Fibroblast of pulmonary artery (primary cell): ENCODE results near the gene OTOR.

Experiments used
- DNase-seq: peaks from one replicate; pipeline ENCODE4 v3.0.0-alpha.2; 2010; ENCODE audit warnings: low read depth
- H3K4me3 ChIP-seq: replicated peaks from 2 replicates; pipeline ENCODE4 v1.5.1; 2011; ENCODE audit warnings: low read depth, mild to moderate bottlenecking, control low read depth, low read length, moderate library complexity
- TF ChIP-seq, protein P1 (sequence below): IDR thresholded peaks from 2 replicates; pipeline ENCODE4 v1.5.1; 2011; ENCODE audit warnings: mild to moderate bottlenecking, control low read depth, low read length, inconsistent platforms; ENCODE audit errors: missing control alignments

The OTOR gene

DNA sequence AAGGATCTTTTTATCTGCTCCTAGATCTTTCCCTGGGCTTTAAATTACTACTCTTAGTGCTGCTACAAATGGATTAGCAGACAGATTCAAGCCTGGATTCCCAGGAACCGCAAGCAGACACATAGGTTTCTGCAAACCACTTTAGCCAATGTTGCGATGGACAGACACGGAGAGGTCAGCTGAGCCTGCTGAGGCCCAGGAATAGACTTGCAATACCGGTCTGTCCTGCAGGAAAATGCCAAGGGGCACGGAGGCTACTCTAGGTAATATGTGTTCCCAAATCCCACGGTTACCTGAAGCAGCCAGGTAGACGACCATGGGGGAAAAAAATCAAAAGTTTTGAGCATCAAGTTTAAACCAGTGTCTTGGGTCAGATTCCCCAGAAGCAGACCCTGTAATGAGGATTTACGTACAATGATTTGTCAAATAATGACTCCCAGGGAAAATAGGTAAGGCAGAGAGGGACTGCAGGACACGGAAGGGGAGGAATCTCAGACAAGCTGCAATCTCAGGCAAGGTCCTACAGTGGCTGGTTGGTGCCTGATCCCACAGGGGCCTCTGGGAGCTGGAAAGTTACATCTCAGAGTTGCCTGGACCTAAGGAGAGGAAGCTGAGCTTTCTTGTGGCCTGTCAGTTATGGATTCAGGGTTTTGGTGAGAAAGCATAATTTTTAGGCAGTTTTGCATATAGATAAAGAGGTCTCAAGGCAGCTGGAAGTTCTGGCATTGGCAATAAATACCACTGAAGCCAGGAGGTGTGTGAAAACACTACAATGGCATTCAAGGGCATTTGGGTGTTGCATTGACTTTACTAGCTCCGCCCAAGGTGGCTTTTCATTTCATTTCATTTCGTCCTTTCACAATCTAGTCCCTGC lies 12.5 kb downstream of the OTOR start:
- no peak overlapping the region for H3K4me3 ChIP-seq
- TF ChIP-seq, protein P1, sequence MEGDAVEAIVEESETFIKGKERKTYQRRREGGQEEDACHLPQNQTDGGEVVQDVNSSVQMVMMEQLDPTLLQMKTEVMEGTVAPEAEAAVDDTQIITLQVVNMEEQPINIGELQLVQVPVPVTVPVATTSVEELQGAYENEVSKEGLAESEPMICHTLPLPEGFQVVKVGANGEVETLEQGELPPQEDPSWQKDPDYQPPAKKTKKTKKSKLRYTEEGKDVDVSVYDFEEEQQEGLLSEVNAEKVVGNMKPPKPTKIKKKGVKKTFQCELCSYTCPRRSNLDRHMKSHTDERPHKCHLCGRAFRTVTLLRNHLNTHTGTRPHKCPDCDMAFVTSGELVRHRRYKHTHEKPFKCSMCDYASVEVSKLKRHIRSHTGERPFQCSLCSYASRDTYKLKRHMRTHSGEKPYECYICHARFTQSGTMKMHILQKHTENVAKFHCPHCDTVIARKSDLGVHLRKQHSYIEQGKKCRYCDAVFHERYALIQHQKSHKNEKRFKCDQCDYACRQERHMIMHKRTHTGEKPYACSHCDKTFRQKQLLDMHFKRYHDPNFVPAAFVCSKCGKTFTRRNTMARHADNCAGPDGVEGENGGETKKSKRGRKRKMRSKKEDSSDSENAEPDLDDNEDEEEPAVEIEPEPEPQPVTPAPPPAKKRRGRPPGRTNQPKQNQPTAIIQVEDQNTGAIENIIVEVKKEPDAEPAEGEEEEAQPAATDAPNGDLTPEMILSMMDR: no peak

DNA sequence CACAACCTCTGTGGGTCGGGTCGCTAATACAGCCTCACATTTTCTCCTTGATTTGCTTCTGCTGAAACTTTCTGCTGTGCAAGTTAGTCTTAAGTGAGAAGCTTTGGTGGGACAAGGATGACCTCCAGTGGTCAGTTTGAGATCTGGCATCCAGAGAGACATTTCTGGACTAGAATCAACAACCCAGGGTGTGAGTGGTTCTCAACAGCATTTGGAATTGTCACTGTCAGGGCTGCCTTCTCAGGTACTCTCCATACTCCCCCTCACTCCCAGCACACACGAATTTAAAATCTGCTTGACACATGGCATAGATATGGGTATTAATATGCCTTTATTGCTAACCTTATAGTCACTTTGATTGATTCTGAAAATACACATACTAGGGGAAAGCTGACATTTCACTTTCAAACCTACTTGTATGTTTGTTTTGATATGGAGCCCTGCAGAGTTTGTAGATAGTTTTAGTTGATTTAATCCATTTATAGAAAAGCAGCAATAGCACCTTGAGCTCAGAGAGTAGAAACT lies 13.2 kb downstream of the OTOR start:
- peak; percentile 86 for DNase-seq

More for the DNA sequence above, 12.5 kb downstream of the OTOR start:
- no peak for DNase-seq

DNA sequence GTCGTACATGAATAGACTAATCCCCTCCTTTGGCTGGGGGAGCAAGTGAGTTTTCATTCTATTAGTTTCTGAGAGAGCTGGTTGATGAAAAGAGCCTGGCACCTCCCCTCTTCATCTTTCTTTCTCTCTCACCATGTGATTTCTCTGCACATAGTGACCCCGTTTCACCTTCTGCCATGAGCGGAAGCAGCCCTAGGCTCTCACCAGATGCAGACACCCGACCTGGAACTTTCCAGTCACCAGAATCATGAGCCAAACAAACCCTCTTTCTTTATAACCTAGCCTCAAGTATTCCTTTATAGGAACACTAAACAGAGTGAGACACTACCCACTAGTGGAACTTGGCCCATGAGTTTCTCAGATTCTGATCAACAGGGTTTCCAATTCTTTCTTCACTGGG lies 16.4 kb downstream of the OTOR start:
- no peak for DNase-seq
- H3K4me3 ChIP-seq: no peak overlapping the region
- TF ChIP-seq, protein P1: no peak

More for the DNA sequence above, 13.2 kb downstream of the OTOR start:
- TF ChIP-seq, protein P1: peak; percentile 89
- H3K4me3 ChIP-seq: no peak overlapping the region

DNA sequence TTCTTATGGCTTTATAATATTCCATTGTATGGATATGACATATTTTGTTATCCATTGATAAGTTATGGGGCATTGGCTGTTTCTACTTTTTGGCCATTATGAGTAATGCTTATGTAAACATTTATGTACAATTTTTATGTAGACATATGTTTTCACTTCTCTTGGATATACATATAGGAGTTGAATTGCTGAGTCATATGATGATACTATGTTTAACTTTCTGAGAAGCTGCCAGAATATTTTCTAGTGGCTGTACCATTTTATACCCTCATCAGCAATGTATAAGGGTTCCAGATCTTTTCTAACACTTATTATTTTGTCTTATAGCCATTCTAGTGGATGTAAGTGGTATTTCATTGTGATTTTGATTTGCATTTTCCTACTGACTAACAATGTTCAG lies 23.1 kb downstream of the OTOR start:
- DNase-seq: no peak
- TF ChIP-seq, protein P1: no peak
- no peak overlapping the region for H3K4me3 ChIP-seq

DNA sequence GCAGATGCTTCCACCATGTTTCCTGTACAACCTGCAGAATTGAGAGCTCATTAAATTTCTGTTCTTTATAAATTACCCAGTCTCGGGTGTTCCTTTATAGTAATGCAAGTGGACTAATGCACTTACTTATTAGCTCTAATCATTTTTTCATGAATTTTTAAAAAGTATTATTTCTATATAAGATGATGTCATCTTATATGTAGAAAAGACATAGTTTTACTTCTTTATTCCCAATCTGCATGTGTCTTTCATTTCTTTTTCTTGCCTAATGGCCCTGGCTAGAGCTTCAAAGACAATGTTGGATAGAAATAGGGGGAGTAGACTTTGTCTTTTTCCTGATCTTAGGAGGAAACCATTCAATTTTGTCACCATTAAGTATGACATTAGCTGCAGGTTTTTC lies 27.8 kb downstream of the OTOR start:
- no peak overlapping the region for H3K4me3 ChIP-seq
- TF ChIP-seq, protein P1: no peak
- no peak for DNase-seq

DNA sequence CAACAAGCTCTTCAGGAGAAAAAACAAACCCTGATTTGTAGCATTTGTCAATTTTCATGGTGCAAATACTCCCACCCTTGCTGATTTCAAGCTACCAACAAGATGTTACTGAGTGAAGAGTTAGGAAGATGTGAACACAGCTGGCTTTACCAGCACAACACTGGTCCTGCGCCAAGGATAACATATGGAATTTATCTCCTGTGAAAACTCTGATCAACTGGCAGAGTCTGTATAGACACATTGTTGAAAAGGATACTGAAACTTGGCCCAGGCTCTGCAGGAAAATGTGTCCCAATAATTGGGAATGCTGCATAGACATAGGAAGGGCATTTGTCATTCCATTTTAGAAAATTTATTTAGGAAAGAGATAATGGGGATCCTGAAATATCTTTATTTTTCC lies 29.0 kb downstream of the OTOR start:
- TF ChIP-seq, protein P1: no peak
- H3K4me3 ChIP-seq: no peak overlapping the region
- no peak for DNase-seq
